Natural killer cell (primary cell): ENCODE results near the gene TNNT3. TPM values are rescaled to one million over a fixed set of nuclear protein-coding genes. Genes with fewer than 3 reads are reported as not detected.
A peak's percentile ranks its signal among the peaks of the same experiment; 100 is the strongest.
"Not testable (repeated sequence)": the region's sequence is repeated elsewhere in the genome, so short reads cannot be mapped to it uniquely, and the experiment has no call there.

ENCODE experiments used
- ATAC-seq, 3 donors: fragments of 150-1000 bp in 2 of 3; fragments of 200-7000 bp in 1 of 3; cut with Tn5 transposase; 1 replicate in 1 of 3; 2 replicates in 2 of 3; pipeline ENCODE4 v1.10.0; 2021; ENCODE audit warnings: mild to moderate bottlenecking in 2 of 3, moderate library complexity in 2 of 3
- DNase-seq, 2 donors: peaks; one replicate each; pipeline versions ENCODE4 v3.0.0 to v3.0.0-alpha.2; 2013 to 2021; ENCODE audit warnings: mixed read lengths in 1 of 2
- H3K27ac ChIP-seq: one replicate; pipeline ENCODE4 v1.5.1; 2013; ENCODE audit warnings: mild to moderate bottlenecking, low read length
- H3K27me3 ChIP-seq: one replicate; pipeline ENCODE4 v1.6.1; 2013; ENCODE audit warnings: low read length; ENCODE audit not compliant: control insufficient read depth, insufficient read depth
- H3K36me3 ChIP-seq: one replicate; pipeline ENCODE4 v1.6.1; 2013; ENCODE audit warnings: low read length; ENCODE audit not compliant: control insufficient read depth, insufficient read depth
- H3K4me1 ChIP-seq: one replicate; pipeline ENCODE4 v1.6.1; 2013; ENCODE audit warnings: low read length; ENCODE audit not compliant: control insufficient read depth, insufficient read depth
- H3K4me3 ChIP-seq: one replicate; pipeline ENCODE4 v1.5.1; 2013; ENCODE audit warnings: low read length
- H3K9me3 ChIP-seq: one replicate; pipeline ENCODE4 v1.6.1; 2013; ENCODE audit warnings: low read length; ENCODE audit not compliant: control insufficient read depth, insufficient read depth
- H3K27ac Mint-ChIP-seq, 2 donors: one replicate each; pipeline ENCODE4 v1.8.0; 2022; ENCODE audit warnings: mild to moderate bottlenecking in 2 of 2, mixed read lengths in 2 of 2, moderate library complexity in 1 of 2
- H3K27me3 Mint-ChIP-seq, 2 donors: one replicate each; pipeline ENCODE4 v1.8.0; 2022; ENCODE audit warnings: low read depth in 2 of 2, mixed read lengths in 2 of 2
- H3K36me3 Mint-ChIP-seq: one replicate; pipeline ENCODE4 v1.8.0; 2022; ENCODE audit warnings: mixed read lengths
- H3K4me1 Mint-ChIP-seq, 2 donors: one replicate each; pipeline ENCODE4 v1.8.0; 2022; ENCODE audit warnings: mixed read lengths in 2 of 2
- H3K4me3 Mint-ChIP-seq: one replicate; pipeline ENCODE4 v1.8.0; 2022; ENCODE audit warnings: mild to moderate bottlenecking, moderate library complexity, mixed read lengths
- H3K9me3 Mint-ChIP-seq, 2 donors: one replicate each; pipeline ENCODE4 v1.8.0; 2022; ENCODE audit warnings: mixed read lengths in 2 of 2
- CTCF ChIP-seq: fragments of 200-600 bp; IDR thresholded peaks from one replicate; pipeline ENCODE4 v1.8.0; 2022; ENCODE audit warnings: antibody characterized with exemption
- WGBS: methylation state at CpG from one replicate; pipeline ENCODE4 v1.1.7; 2013; ENCODE audit warnings: missing lambda C conversion rate; ENCODE audit not compliant: insufficient coverage; 5-methylcytosine and 5-hydroxymethylcytosine counted together
- intact Hi-C: fragments of 100-400 bp; cut with micrococcal nuclease; formaldehyde crosslinking; loops from one replicate; pipeline ENCODE4 v1.14.2; 2022
- total RNA-seq, 4 donors: library from RNA; stranded (reverse); fragments of 120-200 nt in 1 of 4; gene quantifications; one replicate each; pipeline versions ENCODE4 v1.2.3 to v1.2.4, GENCODE V29; 2013 to 2022

TNNT3 gene
- total RNA-seq, 3 donors from 2014 or later (not counting 1 experiment from before 2014, with no cell fraction given): 15.8 to 27.9 (median 26.2) TPM

- DNase-seq (peak; percentile 77 to 90), ATAC-seq (peak; percentile 81 to 88 (median 87))
- H3K27ac Mint-ChIP-seq: peak overlapping the region in 1 of 2 donors; percentile 80
- H3K27ac ChIP-seq: no peak overlapping the region
- no peak overlapping the region for H3K4me3 Mint-ChIP-seq
- peaks cover 10 to 47% of the 10 kb centered on the region in 2 donors for H3K4me1 Mint-ChIP-seq
- peak; percentile 83 for TF ChIP-seq CTCF
- H3K9me3 ChIP-seq: no peaks in the 10 kb centered on the region
- intact Hi-C loops: loop anchor here (1.0 to 2.0 kb wide), 2 partner anchors 45 to 268 kb away; no protein-coding TSS in a partner anchor
- peaks cover 54% of the 10 kb centered on the region for H3K36me3 ChIP-seq
- no peaks in the 10 kb centered on the region for H3K27me3 ChIP-seq
- peaks cover 58% of the 10 kb centered on the region for H3K4me1 ChIP-seq
- H3K9me3 Mint-ChIP-seq: no peaks in the 10 kb centered on the region
- WGBS: 40% methylated on average over 23 of the region's 23 CpGs
- no peaks in the 10 kb centered on the region for H3K27me3 Mint-ChIP-seq
- H3K36me3 Mint-ChIP-seq: no peaks in the 10 kb centered on the region
- no peak overlapping the region for H3K4me3 ChIP-seq
Measured at GRCh38 chr11:1882265-1883238, 37.0 kb upstream of the TNNT3 start.

GRCh38 chr11:1883346-1884302 lies 35.9 kb upstream of the TNNT3 start:
- WGBS: 96% methylated on average over 13 of the region's 14 CpGs
- Histone ChIP-seq H3K4me3 (no peak overlapping the region), H3K27me3 (no peaks in the 10 kb centered on the region), H3K27ac (no peak overlapping the region), H3K36me3 (peaks cover 61% of the 10 kb centered on the region), H3K4me1 (peaks cover 58% of the 10 kb centered on the region), H3K9me3 (no peaks in the 10 kb centered on the region)
- DNase-seq: peak; percentile 4 to 15
- H3K9me3 Mint-ChIP-seq: no peaks in the 10 kb centered on the region
- intact Hi-C loops: loop anchor here (2.0 kb wide), 1 partner anchor 267 kb away; no protein-coding TSS in a partner anchor
- H3K36me3 Mint-ChIP-seq: no peaks in the 10 kb centered on the region
- H3K27me3 Mint-ChIP-seq: no peaks in the 10 kb centered on the region
- peaks cover 15 to 47% of the 10 kb centered on the region in 2 donors for H3K4me1 Mint-ChIP-seq
- TF ChIP-seq CTCF: no peak
- H3K4me3 Mint-ChIP-seq: no peak overlapping the region
- H3K27ac Mint-ChIP-seq: no peak overlapping the region
- ATAC-seq: no peak

GRCh38 chr11:1884303-1884700 lies 35.2 kb upstream of the TNNT3 start:
- no peak overlapping the region for H3K27ac ChIP-seq
- ATAC-seq: no peak
- peaks cover 59% of the 10 kb centered on the region for H3K4me1 ChIP-seq
- 97% methylated on average over 5 of the region's 5 CpGs for WGBS
- Mint-ChIP-seq H3K27me3 (no peaks in the 10 kb centered on the region), H3K4me3 (no peak overlapping the region), H3K27ac (no peak overlapping the region), H3K36me3 (no peaks in the 10 kb centered on the region), H3K9me3 (no peaks in the 10 kb centered on the region), H3K4me1 (peaks cover 21 to 53% of the 10 kb centered on the region in 2 donors)
- intact Hi-C loops: no loop called here
- no peak for DNase-seq
- no peaks in the 10 kb centered on the region for H3K9me3 ChIP-seq
- H3K36me3 ChIP-seq: peaks cover 61% of the 10 kb centered on the region
- no peaks in the 10 kb centered on the region for H3K27me3 ChIP-seq
- H3K4me3 ChIP-seq: no peak overlapping the region
- TF ChIP-seq CTCF: no peak

GRCh38 chr11:1886551-1886950 lies 33.0 kb upstream of the TNNT3 start:
- H3K9me3 ChIP-seq, H3K27ac ChIP-seq, H3K9me3 Mint-ChIP-seq, H3K4me3 Mint-ChIP-seq, H3K27me3 Mint-ChIP-seq, H3K27ac Mint-ChIP-seq, H3K27me3 ChIP-seq, H3K36me3 Mint-ChIP-seq, DNase-seq, ATAC-seq, intact Hi-C loops, H3K4me3 ChIP-seq: not testable (repeated sequence)
- Histone ChIP-seq H3K36me3 (peaks cover 51% of the 10 kb centered on the region), H3K4me1 (peaks cover 59% of the 10 kb centered on the region)
- H3K4me1 Mint-ChIP-seq: peaks cover 20 to 58% of the 10 kb centered on the region in 2 donors
- WGBS: 97% methylated on average over 13 of the region's 13 CpGs
